Measurements from ENCODE around the gene ANAPC4. TPM values are rescaled to one million over a fixed set of nuclear protein-coding genes. Genes with fewer than 3 reads are reported as not detected.
"Not testable (repeated sequence)": the region's sequence is repeated elsewhere in the genome, so short reads cannot be mapped to it uniquely, and the experiment has no call there.

Gene ANAPC4
- total RNA-seq = 9.0 and 18.0 TPM in 2 replicates

GRCh38 chr4:25376754-25377571, at the start of gene ANAPC4:
Gene ANAPC4 (plus strand): TSS chr4:25377263. CDS start chr4:25377428, 165 bp downstream.
- TF ChIP-seq CTCF (conservative IDR thresholded peaks at IDR 0.05; ENCODE audit: low read depth, low read length) = no peak

GRCh38 chr4:25328463-25328862, 48.6 kb upstream of the ANAPC4 start:
- not testable (repeated sequence) for DNase-seq (ENCODE audit: low read depth); H3K4me3 ChIP-seq (ENCODE audit: low read depth, low read length)

More at GRCh38 chr4:25376754-25377571, at the start of gene ANAPC4:
- no peak for DNase-seq (ENCODE audit: low read depth)
- H3K4me3 ChIP-seq (ENCODE audit: low read depth, low read length) = peak within 1 kb of the TSS; percentile 94

- H3K4me3 ChIP-seq (ENCODE audit: low read depth, low read length) = no peak overlapping the region
- DNase-seq (ENCODE audit: low read depth) = no peak
- no peak for TF ChIP-seq CTCF (conservative IDR thresholded peaks at IDR 0.05; ENCODE audit: low read depth, low read length)
Measured at GRCh38 chr4:25330335-25330734, 46.7 kb upstream of the ANAPC4 start.

- no peak for TF ChIP-seq CTCF (conservative IDR thresholded peaks at IDR 0.05; ENCODE audit: low read depth, low read length)
- no peak for DNase-seq (ENCODE audit: low read depth)
- no peak overlapping the region for H3K4me3 ChIP-seq (ENCODE audit: low read depth, low read length)
Measured at GRCh38 chr4:25330905-25331808, 45.9 kb upstream of the ANAPC4 start.

GRCh38 chr4:25343671-25344070, 33.4 kb upstream of the ANAPC4 start:
- no peak for TF ChIP-seq CTCF (conservative IDR thresholded peaks at IDR 0.05; ENCODE audit: low read depth, low read length)
- DNase-seq (ENCODE audit: low read depth) = peak; percentile 40
- H3K4me3 ChIP-seq (ENCODE audit: low read depth, low read length) = no peak overlapping the region

- no peak for DNase-seq (ENCODE audit: low read depth)
- TF ChIP-seq CTCF (conservative IDR thresholded peaks at IDR 0.05; ENCODE audit: low read depth, low read length) = no peak
- no peak overlapping the region for H3K4me3 ChIP-seq (ENCODE audit: low read depth, low read length)
Measured at GRCh38 chr4:25345744-25346143, 31.3 kb upstream of the ANAPC4 start.

GRCh38 chr4:25346913-25347312, 30.1 kb upstream of the ANAPC4 start:
- no peak overlapping the region for H3K4me3 ChIP-seq (ENCODE audit: low read depth, low read length)
- no peak for DNase-seq (ENCODE audit: low read depth)
- no peak for TF ChIP-seq CTCF (conservative IDR thresholded peaks at IDR 0.05; ENCODE audit: low read depth, low read length)
